Measurements from ENCODE around the gene PLCB4.

The PLCB4 gene

DNA sequence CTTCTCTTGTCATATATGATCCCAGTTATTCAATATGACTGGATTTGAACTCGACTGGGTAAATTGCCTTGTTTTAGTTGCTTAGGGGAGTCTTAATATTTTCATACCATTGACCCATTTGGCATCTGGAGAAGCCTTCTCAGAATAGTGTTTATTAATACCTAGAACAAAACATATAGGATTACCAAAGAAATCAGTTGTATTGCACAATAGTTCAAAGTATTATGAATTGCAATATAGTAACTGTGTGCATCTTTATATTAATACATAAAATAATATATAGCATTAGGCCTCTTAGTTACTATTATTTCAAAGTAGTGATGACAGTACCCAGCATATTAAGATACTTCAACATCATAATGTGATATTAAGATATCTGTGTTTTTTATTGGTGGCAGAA is 177.8 kb downstream of the PLCB4 start (continued):
- TF ChIP-seq, protein P1, sequence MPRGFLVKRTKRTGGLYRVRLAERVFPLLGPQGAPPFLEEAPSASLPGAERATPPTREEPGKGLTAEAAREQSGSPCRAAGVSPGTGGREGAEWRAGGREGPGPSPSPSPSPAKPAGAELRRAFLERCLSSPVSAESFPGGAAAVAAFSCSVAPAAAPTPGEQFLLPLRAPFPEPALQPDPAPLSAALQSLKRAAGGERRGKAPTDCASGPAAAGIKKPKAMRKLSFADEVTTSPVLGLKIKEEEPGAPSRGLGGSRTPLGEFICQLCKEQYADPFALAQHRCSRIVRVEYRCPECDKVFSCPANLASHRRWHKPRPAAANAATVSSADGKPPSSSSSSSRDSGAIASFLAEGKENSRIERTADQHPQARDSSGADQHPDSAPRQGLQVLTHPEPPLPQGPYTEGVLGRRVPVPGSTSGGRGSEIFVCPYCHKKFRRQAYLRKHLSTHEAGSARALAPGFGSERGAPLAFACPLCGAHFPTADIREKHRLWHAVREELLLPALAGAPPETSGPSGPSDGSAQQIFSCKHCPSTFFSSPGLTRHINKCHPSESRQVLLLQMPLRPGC (tag by site-specific recombination; IDR thresholded peaks at IDR 0.05) = no peak
- TF ChIP-seq SP3 (tag by site-specific recombination; IDR thresholded peaks at IDR 0.05) = no peak
- TF ChIP-seq, protein P2, sequence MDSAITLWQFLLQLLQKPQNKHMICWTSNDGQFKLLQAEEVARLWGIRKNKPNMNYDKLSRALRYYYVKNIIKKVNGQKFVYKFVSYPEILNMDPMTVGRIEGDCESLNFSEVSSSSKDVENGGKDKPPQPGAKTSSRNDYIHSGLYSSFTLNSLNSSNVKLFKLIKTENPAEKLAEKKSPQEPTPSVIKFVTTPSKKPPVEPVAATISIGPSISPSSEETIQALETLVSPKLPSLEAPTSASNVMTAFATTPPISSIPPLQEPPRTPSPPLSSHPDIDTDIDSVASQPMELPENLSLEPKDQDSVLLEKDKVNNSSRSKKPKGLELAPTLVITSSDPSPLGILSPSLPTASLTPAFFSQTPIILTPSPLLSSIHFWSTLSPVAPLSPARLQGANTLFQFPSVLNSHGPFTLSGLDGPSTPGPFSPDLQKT (IDR thresholded peaks at IDR 0.05; ENCODE audit: borderline replicate concordance, low read depth, low read length) = no peak
- TF ChIP-seq ZNF555 (tag by site-specific recombination; conservative IDR thresholded peaks at IDR 0.05) = no peak
- TF ChIP-seq, protein P3, sequence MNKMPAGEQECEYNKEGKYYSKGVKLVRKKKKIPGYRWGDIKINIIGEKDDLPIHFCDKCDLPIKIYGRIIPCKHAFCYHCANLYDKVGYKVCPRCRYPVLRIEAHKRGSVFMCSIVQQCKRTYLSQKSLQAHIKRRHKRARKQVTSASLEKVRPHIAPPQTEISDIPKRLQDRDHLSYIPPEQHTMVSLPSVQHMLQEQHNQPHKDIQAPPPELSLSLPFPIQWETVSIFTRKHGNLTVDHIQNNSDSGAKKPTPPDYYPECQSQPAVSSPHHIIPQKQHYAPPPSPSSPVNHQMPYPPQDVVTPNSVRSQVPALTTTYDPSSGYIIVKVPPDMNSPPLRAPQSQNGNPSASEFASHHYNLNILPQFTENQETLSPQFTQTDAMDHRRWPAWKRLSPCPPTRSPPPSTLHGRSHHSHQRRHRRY (tag by site-specific recombination; IDR thresholded peaks at IDR 0.05) = no peak
- no peak for TF ChIP-seq ZNF239 (tag by site-specific recombination; IDR thresholded peaks at IDR 0.05)
- TF ChIP-seq, protein P4, sequence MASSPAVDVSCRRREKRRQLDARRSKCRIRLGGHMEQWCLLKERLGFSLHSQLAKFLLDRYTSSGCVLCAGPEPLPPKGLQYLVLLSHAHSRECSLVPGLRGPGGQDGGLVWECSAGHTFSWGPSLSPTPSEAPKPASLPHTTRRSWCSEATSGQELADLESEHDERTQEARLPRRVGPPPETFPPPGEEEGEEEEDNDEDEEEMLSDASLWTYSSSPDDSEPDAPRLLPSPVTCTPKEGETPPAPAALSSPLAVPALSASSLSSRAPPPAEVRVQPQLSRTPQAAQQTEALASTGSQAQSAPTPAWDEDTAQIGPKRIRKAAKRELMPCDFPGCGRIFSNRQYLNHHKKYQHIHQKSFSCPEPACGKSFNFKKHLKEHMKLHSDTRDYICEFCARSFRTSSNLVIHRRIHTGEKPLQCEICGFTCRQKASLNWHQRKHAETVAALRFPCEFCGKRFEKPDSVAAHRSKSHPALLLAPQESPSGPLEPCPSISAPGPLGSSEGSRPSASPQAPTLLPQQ (tag by site-specific recombination; IDR thresholded peaks at IDR 0.05) = no peak
- TF ChIP-seq GLIS1 (tag by site-specific recombination; IDR thresholded peaks at IDR 0.05) = no peak
- no peak for TF ChIP-seq ZNF221 (tag by site-specific recombination; IDR thresholded peaks at IDR 0.05; ENCODE audit: borderline replicate concordance)

DNA sequence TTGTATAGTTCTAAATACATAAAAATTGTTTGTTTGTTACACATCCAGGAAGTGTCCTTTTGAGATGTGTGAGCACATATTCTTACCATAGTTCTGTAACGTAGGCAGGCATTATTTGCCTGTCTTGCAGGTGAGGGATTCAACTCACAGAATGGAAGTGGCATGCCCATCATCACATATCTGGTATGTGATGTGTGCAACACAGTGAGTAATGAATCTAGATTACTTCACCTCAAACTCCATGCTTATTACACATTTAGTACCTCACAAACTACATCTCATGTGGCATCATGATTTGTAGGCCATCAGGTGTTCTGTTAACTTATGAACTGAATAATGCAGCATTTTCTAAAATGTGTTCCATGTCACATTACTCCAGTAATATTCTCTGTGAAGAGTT is 181.6 kb downstream of the PLCB4 start:
- no peak overlapping the region for H3K4me3 ChIP-seq (ENCODE audit: low read depth, low read length)
- H3K9me3 ChIP-seq (ENCODE audit: control insufficient read depth, insufficient read depth, low read depth, low read length) = no peaks in the 10 kb centered on the region
- no peak overlapping the region for H3K27ac ChIP-seq (ENCODE audit: extremely low read depth, low read depth, low read length)
- H3K4me1 ChIP-seq (ENCODE audit: control insufficient read depth, insufficient read depth, low read length) = no peaks in the 10 kb centered on the region
- H3K36me3 ChIP-seq (ENCODE audit: control insufficient read depth in 2 of 2, insufficient read depth in 1 of 2, low read length in 2 of 2) = no peaks in the 10 kb centered on the region
- no peak for TF ChIP-seq MZF1 (tag by site-specific recombination; IDR thresholded peaks at IDR 0.05; ENCODE audit: borderline replicate concordance)
- no peak for TF ChIP-seq ZNF248 (tag by site-specific recombination; IDR thresholded peaks at IDR 0.05)
- TF ChIP-seq ZNF138 (tag by site-specific recombination; IDR thresholded peaks at IDR 0.05; ENCODE audit: borderline replicate concordance) = no peak
- no peak for TF ChIP-seq GLI2 (tag by site-specific recombination; IDR thresholded peaks at IDR 0.05; ENCODE audit: borderline replicate concordance, low read depth)
- TF ChIP-seq ZNF521 (tag by site-specific recombination; IDR thresholded peaks at IDR 0.05) = no peak
- no peak for TF ChIP-seq GLIS1 (tag by site-specific recombination; IDR thresholded peaks at IDR 0.05)
- TF ChIP-seq ZNF404 (tag by site-specific recombination; IDR thresholded peaks at IDR 0.05) = no peak
- TF ChIP-seq ZNF530 (tag by site-specific recombination; IDR thresholded peaks at IDR 0.05; ENCODE audit: low read depth) = no peak
- TF ChIP-seq, protein P5, sequence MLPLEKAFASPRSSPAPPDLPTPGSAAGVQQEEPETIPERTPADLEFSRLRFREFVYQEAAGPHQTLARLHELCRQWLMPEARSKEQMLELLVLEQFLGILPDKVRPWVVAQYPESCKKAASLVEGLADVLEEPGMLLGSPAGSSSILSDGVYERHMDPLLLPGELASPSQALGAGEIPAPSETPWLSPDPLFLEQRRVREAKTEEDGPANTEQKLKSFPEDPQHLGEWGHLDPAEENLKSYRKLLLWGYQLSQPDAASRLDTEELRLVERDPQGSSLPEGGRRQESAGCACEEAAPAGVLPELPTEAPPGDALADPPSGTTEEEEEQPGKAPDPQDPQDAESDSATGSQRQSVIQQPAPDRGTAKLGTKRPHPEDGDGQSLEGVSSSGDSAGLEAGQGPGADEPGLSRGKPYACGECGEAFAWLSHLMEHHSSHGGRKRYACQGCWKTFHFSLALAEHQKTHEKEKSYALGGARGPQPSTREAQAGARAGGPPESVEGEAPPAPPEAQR (tag by site-specific recombination; IDR thresholded peaks at IDR 0.05) = no peak
- no peak for TF ChIP-seq ZNF561 (tag by site-specific recombination; IDR thresholded peaks at IDR 0.05; ENCODE audit: borderline replicate concordance)
- TF ChIP-seq ZNF221 (tag by site-specific recombination; IDR thresholded peaks at IDR 0.05; ENCODE audit: borderline replicate concordance) = no peak
- TF ChIP-seq, protein P6, sequence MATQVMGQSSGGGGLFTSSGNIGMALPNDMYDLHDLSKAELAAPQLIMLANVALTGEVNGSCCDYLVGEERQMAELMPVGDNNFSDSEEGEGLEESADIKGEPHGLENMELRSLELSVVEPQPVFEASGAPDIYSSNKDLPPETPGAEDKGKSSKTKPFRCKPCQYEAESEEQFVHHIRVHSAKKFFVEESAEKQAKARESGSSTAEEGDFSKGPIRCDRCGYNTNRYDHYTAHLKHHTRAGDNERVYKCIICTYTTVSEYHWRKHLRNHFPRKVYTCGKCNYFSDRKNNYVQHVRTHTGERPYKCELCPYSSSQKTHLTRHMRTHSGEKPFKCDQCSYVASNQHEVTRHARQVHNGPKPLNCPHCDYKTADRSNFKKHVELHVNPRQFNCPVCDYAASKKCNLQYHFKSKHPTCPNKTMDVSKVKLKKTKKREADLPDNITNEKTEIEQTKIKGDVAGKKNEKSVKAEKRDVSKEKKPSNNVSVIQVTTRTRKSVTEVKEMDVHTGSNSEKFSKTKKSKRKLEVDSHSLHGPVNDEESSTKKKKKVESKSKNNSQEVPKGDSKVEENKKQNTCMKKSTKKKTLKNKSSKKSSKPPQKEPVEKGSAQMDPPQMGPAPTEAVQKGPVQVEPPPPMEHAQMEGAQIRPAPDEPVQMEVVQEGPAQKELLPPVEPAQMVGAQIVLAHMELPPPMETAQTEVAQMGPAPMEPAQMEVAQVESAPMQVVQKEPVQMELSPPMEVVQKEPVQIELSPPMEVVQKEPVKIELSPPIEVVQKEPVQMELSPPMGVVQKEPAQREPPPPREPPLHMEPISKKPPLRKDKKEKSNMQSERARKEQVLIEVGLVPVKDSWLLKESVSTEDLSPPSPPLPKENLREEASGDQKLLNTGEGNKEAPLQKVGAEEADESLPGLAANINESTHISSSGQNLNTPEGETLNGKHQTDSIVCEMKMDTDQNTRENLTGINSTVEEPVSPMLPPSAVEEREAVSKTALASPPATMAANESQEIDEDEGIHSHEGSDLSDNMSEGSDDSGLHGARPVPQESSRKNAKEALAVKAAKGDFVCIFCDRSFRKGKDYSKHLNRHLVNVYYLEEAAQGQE (tag by site-specific recombination; IDR thresholded peaks at IDR 0.05) = no peak
- TF ChIP-seq ZNF266 (tag by site-specific recombination; IDR thresholded peaks at IDR 0.05; ENCODE audit: low read depth) = no peak
- no peak for TF ChIP-seq TCF7L2 (IDR thresholded peaks at IDR 0.05; ENCODE audit: borderline replicate concordance, low read depth, low read length)
- POLR2A ChIA-PET = interaction anchor here (0.7 kb wide), 1 partner anchor 1223 kb away, joined by 3 read pairs; no protein-coding TSS in a partner anchor
- CTCF ChIA-PET = no interaction called here

Data from HEK293 (cell line).